ENCODE measurements around the gene ADCY3.

ADCY3 gene

GRCh38 chr2:24797644-24798043 lies 122.4 kb downstream of the ADCY3 start:
- peaks cover 72% of the 10 kb centered on the region for H3K79me2 ChIP-seq (ENCODE audit: insufficient read depth, low read length)
- H3K9me3 ChIP-seq (ENCODE audit: insufficient read depth, low read depth, low read length) = no peaks in the 10 kb centered on the region
- no peak overlapping the region for H2AFZ ChIP-seq (ENCODE audit: low read length)
- peaks cover 43% of the 10 kb centered on the region for H3K4me1 ChIP-seq (ENCODE audit: insufficient read depth, low read length, poor library complexity, severe bottlenecking)
- no peak overlapping the region for H3K9ac ChIP-seq (ENCODE audit: low read depth, low read length, poor library complexity, severe bottlenecking)
- H3K36me3 ChIP-seq (ENCODE audit: insufficient read depth, low read length) = peaks cover 10% of the 10 kb centered on the region; the same call in 1 of the 2 replicates
- no peaks in the 10 kb centered on the region for H3F3A ChIP-seq (ENCODE audit: low read depth)
- no peaks in the 10 kb centered on the region for H3K9me2 ChIP-seq (replicated peaks; ENCODE audit: low read depth, low read length)
- peak overlapping the region; percentile 78 for H3K4me2 ChIP-seq (ENCODE audit: low read depth, low read length, poor library complexity, severe bottlenecking)
- no peaks in the 10 kb centered on the region for H3K27me3 ChIP-seq (ENCODE audit: insufficient read depth, low read length, poor library complexity, severe bottlenecking)
- H4K20me1 ChIP-seq (ENCODE audit: insufficient read depth, low read length, poor library complexity, severe bottlenecking) = peaks cover 19% of the 10 kb centered on the region
- peak overlapping the region; percentile 12 for H3K4me3 ChIP-seq (ENCODE audit: low read length, poor library complexity, severe bottlenecking)
- TF ChIP-seq EZH2phosphoT487 (IDR thresholded peaks at IDR 0.05; ENCODE audit: borderline replicate concordance) (no peak), CTCF (conservative IDR thresholded peaks at IDR 0.05; ENCODE audit: low read length) (no peak)

- no peaks in the 10 kb centered on the region for H3K36me3 ChIP-seq (ENCODE audit: insufficient read depth, low read length)
- H2AFZ ChIP-seq (ENCODE audit: low read length) = peak overlapping the region; percentile 89
- peaks cover 56% of the 10 kb centered on the region for H3K79me2 ChIP-seq (ENCODE audit: insufficient read depth, low read length)
- H3K4me2 ChIP-seq (ENCODE audit: low read depth, low read length, poor library complexity, severe bottlenecking) = peak overlapping the region; percentile 78
- H4K20me1 ChIP-seq (ENCODE audit: insufficient read depth, low read length, poor library complexity, severe bottlenecking) = peaks cover 19% of the 10 kb centered on the region
- H3K27me3 ChIP-seq (ENCODE audit: insufficient read depth, low read length, poor library complexity, severe bottlenecking) = no peaks in the 10 kb centered on the region
- peak overlapping the region; percentile 90 for H3K9ac ChIP-seq (ENCODE audit: low read depth, low read length, poor library complexity, severe bottlenecking)
- H3F3A ChIP-seq (ENCODE audit: low read depth) = no peaks in the 10 kb centered on the region
- no peak for TF ChIP-seq EZH2phosphoT487 (IDR thresholded peaks at IDR 0.05; ENCODE audit: borderline replicate concordance)
- no peak for TF ChIP-seq CTCF (conservative IDR thresholded peaks at IDR 0.05; ENCODE audit: low read length)
- no peaks in the 10 kb centered on the region for H3K9me2 ChIP-seq (replicated peaks; ENCODE audit: low read depth, low read length)
- H3K4me3 ChIP-seq (ENCODE audit: low read length, poor library complexity, severe bottlenecking) = peak overlapping the region; percentile 91
- H3K9me3 ChIP-seq (ENCODE audit: insufficient read depth, low read depth, low read length) = no peaks in the 10 kb centered on the region
- H3K4me1 ChIP-seq (ENCODE audit: insufficient read depth, low read length, poor library complexity, severe bottlenecking) = peaks cover 53% of the 10 kb centered on the region
Observed at GRCh38 chr2:24793761-24794435, 126.1 kb downstream of the ADCY3 start.

DNA sequence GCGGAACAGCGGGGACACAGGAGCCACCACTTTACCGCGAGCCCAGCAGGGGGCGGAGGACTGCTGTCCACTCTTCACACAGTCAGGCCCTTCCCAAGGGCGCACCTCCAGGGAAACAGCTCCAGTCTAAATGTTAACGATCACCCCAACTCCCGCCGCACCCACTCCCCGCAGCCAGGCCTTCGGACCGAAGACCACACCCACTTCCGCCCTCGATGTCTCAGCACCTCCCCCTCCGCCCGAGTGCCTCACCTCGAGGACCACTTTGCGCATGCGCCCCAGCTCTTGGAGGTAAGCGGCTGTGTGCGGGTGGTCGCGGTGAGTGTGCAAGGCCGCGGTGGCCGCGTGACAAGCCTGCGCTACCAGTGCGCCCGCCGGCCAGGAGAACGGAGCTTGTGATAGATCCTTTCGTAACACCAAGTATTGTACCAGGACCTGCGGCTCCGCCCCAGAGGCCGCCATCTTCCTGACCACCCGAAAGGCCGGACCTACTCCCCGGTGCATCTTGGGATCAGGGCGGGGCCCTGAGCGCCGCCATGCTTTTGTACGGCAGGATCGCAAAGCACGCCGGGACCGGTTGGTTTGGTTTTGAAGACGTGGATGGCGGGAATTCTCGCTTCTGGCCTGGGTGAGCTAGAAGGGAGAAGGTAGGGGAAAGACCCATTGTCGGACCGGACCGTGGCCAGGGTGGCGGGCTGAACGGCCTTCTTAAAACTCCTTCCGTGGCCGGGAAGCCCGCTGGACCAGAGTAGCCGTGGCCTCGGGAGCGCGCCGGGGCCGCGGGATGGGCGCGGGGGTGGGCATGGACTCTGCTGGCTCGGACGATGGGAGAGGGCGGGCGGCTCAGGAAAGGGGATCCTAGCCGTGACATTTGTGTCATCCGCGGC lies 126.9 kb downstream of the ADCY3 start, which contains the start of the genes CENPO and PTRHD1:
CENPO (plus strand) TSS at position 552 of the 887 bp plus-strand sequence. CDS start 495 bp downstream, outside the sequence.
PTRHD1 (minus strand) TSS at position 518 of the 887 bp plus-strand sequence; CDS start at position 504, 14 bp downstream.
- Histone ChIP-seq H2AFZ (ENCODE audit: low read length) (peak within 1 kb of the TSS; percentile 89), H3K4me1 (ENCODE audit: insufficient read depth, low read length, poor library complexity, severe bottlenecking) (peaks cover 52% of the 10 kb centered on the region), H3K79me2 (ENCODE audit: insufficient read depth, low read length) (peaks cover 49% of the 10 kb centered on the region), H3K9me3 (ENCODE audit: insufficient read depth, low read depth, low read length) (no peaks in the 10 kb centered on the region), H3F3A (ENCODE audit: low read depth) (no peaks in the 10 kb centered on the region), H3K9me2 (replicated peaks; ENCODE audit: low read depth, low read length) (no peaks in the 10 kb centered on the region), H3K4me3 (ENCODE audit: low read length, poor library complexity, severe bottlenecking) (peak within 1 kb of the TSS; percentile 91), H3K9ac (ENCODE audit: low read depth, low read length, poor library complexity, severe bottlenecking) (peak within 1 kb of the TSS; percentile 90), H4K20me1 (ENCODE audit: insufficient read depth, low read length, poor library complexity, severe bottlenecking) (peaks cover 18% of the 10 kb centered on the region), H3K4me2 (ENCODE audit: low read depth, low read length, poor library complexity, severe bottlenecking) (peak within 1 kb of the TSS; percentile 91), H3K36me3 (ENCODE audit: insufficient read depth, low read length) (no peaks in the 10 kb centered on the region), H3K27me3 (ENCODE audit: insufficient read depth, low read length, poor library complexity, severe bottlenecking) (no peaks in the 10 kb centered on the region)
- TF ChIP-seq CTCF (conservative IDR thresholded peaks at IDR 0.05; ENCODE audit: low read length) = peak; percentile 63
- no peak for TF ChIP-seq EZH2phosphoT487 (IDR thresholded peaks at IDR 0.05; ENCODE audit: borderline replicate concordance)

Data from Loucy (cell line).